K562 (cell line): ENCODE measurements around the gene WDFY2. TPM values are rescaled to one million over a fixed set of nuclear protein-coding genes. Genes with fewer than 3 reads are reported as not detected.
A peak's percentile ranks its signal among the peaks of the same experiment; 100 is the strongest.

ENCODE experiments used
- BRF2 ChIP-seq: IDR thresholded peaks from 3 replicates; pipeline ENCODE4 v1.6.1; 2011; ENCODE audit warnings: borderline replicate concordance, mild to moderate bottlenecking; ENCODE audit not compliant: insufficient read length, insufficient read depth
- CHAMP1 ChIP-seq: fragments of 450-650 bp; IDR thresholded peaks from 2 replicates; pipeline ENCODE4 v1.6.1; 2016; ENCODE audit warnings: mild to moderate bottlenecking
- ELF2 ChIP-seq: fragments of 250-450 bp; sonication (Bioruptor Pico); IDR thresholded peaks from 2 replicates; pipeline ENCODE4 v1.5.0; 2021; ENCODE audit warnings: mild to moderate bottlenecking
- ETV6 ChIP-seq, 3 experiments: fragments of 150-350 bp in 1 of 3; sonication (generic) in 1 of 3; formaldehyde crosslinking in 1 of 3; IDR thresholded peaks; 2 replicates each; pipeline versions ENCODE4 v1.6.1 to v1.8.0; 2014 to 2022; ENCODE audit warnings: borderline replicate concordance in 2 of 3, low read depth in 2 of 3, antibody characterized with exemption in 1 of 3, low read length in 1 of 3, mild to moderate bottlenecking in 1 of 3, missing genetic modification reagents in 1 of 3
- KLF13 ChIP-seq: fragments of 450-650 bp; IDR thresholded peaks from 2 replicates; pipeline ENCODE4 v1.6.1; 2016; ENCODE audit warnings: missing genetic modification characterization, low read depth, mild to moderate bottlenecking, missing compliant biosample characterization, moderate library complexity, borderline replicate concordance
- LCOR ChIP-seq: sonication (generic); formaldehyde crosslinking; IDR thresholded peaks from 2 replicates; pipeline ENCODE4 v1.8.0; 2022; ENCODE audit warnings: mild to moderate bottlenecking, missing genetic modification reagents
- NEUROD1 ChIP-seq: fragments of 150-350 bp; IDR thresholded peaks from 2 replicates; pipeline ENCODE4 v1.6.1; 2014; ENCODE audit warnings: borderline replicate concordance, low read length, low read depth; ENCODE audit not compliant: partially characterized antibody
- NFE2 ChIP-seq: IDR thresholded peaks from 2 replicates; pipeline ENCODE4 v1.6.1; 2014; ENCODE audit warnings: antibody characterized with exemption, low read depth
- NRF1 ChIP-seq, 2 experiments: fragments of 450-650 bp; IDR thresholded peaks in 1 of 2; conservative IDR thresholded peaks in 1 of 2; 2 replicates each; pipeline ENCODE4 v1.6.1; 2014; ENCODE audit warnings: mild to moderate bottlenecking in 2 of 2
- PBX2 ChIP-seq, 2 experiments: IDR thresholded peaks in 1 of 2; conservative IDR thresholded peaks in 1 of 2; 2 replicates each; pipeline ENCODE4 v1.6.1; 2016; ENCODE audit warnings: low read depth in 2 of 2, mild to moderate bottlenecking in 1 of 2, missing compliant biosample characterization in 1 of 2, missing genetic modification characterization in 1 of 2, moderate library complexity in 1 of 2
- PHF20 ChIP-seq: fragments of 450-650 bp; IDR thresholded peaks from 2 replicates; pipeline ENCODE4 v1.6.1; 2018; ENCODE audit not compliant: partially characterized antibody
- STAT5A ChIP-seq: IDR thresholded peaks from 2 replicates; pipeline ENCODE4 v1.6.1; 2012; ENCODE audit warnings: low read length, inconsistent platforms, borderline replicate concordance
- TEAD2 ChIP-seq: fragments of 450-650 bp; IDR thresholded peaks from 2 replicates; pipeline ENCODE4 v1.6.1; 2016; ENCODE audit warnings: missing genetic modification characterization, control low read depth, missing compliant biosample characterization
- XRCC5 ChIP-seq: fragments of 200-400 bp; formaldehyde crosslinking; IDR thresholded peaks from 2 replicates; pipeline ENCODE4 v1.6.1; 2017; ENCODE audit warnings: low read depth, mild to moderate bottlenecking, low read length
- ZBTB26 ChIP-seq: fragments of 450-650 bp; formaldehyde crosslinking; IDR thresholded peaks from 2 replicates; pipeline ENCODE4 v1.4.0; 2022; ENCODE audit warnings: missing genetic modification characterization
- ZNF175 ChIP-seq: fragments of 200-800 bp; sonication (Bioruptor generic); IDR thresholded peaks from 2 replicates; pipeline ENCODE4 v1.6.1; 2016; ENCODE audit warnings: low read depth, mild to moderate bottlenecking, missing genetic modification characterization, missing compliant biosample characterization
- ZNF277 ChIP-seq: fragments of 250-450 bp; sonication (Bioruptor Pico); IDR thresholded peaks from 2 replicates; pipeline ENCODE4 v1.8.0; 2022; ENCODE audit warnings: inconsistent platforms, mild to moderate bottlenecking, moderate library complexity, borderline replicate concordance
- polyA plus RNA-seq, 8 experiments: library from polyadenylated mRNA; depleted of rRNA in 4 of 8; stranded (reverse) in 5 of 8; unstranded in 3 of 8; fragments of >200 nt; fragmentation: Nextera tagmentation in 2 of 8; fragmentation: Illumina TruSeq in 1 of 8; extraction: Ambion mirVana in 2 of 8; extraction: Trizol in 1 of 8; gene quantifications; 2 replicates each; pipeline versions ENCODE4 v1.2.1 to v1.2.3, GENCODE V29; 2011 to 2014; ENCODE audit warnings: inconsistent platforms in 1 of 8, missing spikeins in 1 of 8
- total RNA-seq, 7 experiments: library from RNA; depleted of rRNA in 6 of 7; stranded (reverse); fragments of >200 nt in 6 of 7; fragmentation: Illumina TruSeq in 2 of 7; extraction: Trizol in 2 of 7; gene quantifications; 2 replicates each; pipeline versions ENCODE4 v1.2.1 to v1.2.3, GENCODE V29; 2011 to 2021; ENCODE audit warnings: low replicate concordance in 1 of 7

The WDFY2 gene
- total and polyA plus RNA-seq, 9 of the 15 experiments (the other 6 are each of a cell fraction or from before 2014, with no cell fraction given): 0.66 to 6.4 (median 4.4) TPM

- TF ChIP-seq BRF2 (no peak), KLF13 (tag) (no peak), CHAMP1 (no peak), ZBTB26 (CRISPR knock-in tag) (no peak), ETV6 (IDR thresholded peaks at IDR 0.05; ENCODE audit: borderline replicate concordance in 1 of 2, low read depth in 2 of 2, low read length in 1 of 2) (peak in 1 of 2 experiments; percentile 21; a peak in 1 of 4 replicates), ETV6 (CRISPR knock-in tag; IDR thresholded peaks at IDR 0.05; ENCODE audit: borderline replicate concordance) (no peak), ZNF175 (peak; percentile 82), NRF1 (conservative IDR thresholded peaks at IDR 0.05 in 1 of 2, IDR thresholded peaks at IDR 0.05 in 1 of 2) (no peak; a peak in 1 of 4 replicates), PBX2 (CRISPR knock-in tag; IDR thresholded peaks at IDR 0.05; ENCODE audit: low read depth) (no peak), PBX2 (tag; conservative IDR thresholded peaks at IDR 0.05; ENCODE audit: low read depth) (peak; percentile 96), ELF2 (CRISPR knock-in tag) (no peak), STAT5A (peak; percentile 80), ZNF277 (no peak), NFE2 (peak; percentile 59; the same call in 1 of the 2 replicates), TEAD2 (tag) (no peak), NEUROD1 (peak; percentile 63), PHF20 (no peak), XRCC5 (no peak), LCOR (CRISPR knock-in tag) (peak; percentile 85)
Observed at GRCh38 chr13:51590971-51591627, 6.8 kb downstream of the WDFY2 start (continued).
